Thymus (tissue), 11 donors: ENCODE measurements around the gene MTFR1L. TPM values are rescaled to one million over a fixed set of nuclear protein-coding genes. Genes with fewer than 3 reads are reported as not detected.

Experiments used
- DNase-seq, 9 donors: peaks; one replicate each; pipeline ENCODE4 v3.0.0-alpha.2; 2013; ENCODE audit warnings: low spot score in 9 of 9, low read depth in 6 of 9, missing footprints in 1 of 9
- H3K27ac ChIP-seq, 2 donors: one replicate each; pipeline ENCODE4 v1.5.1; 2013; ENCODE audit warnings: control low read depth in 1 of 2, low read depth in 1 of 2, low read length in 1 of 2, mild to moderate bottlenecking in 1 of 2, moderate library complexity in 1 of 2
- H3K27me3 ChIP-seq, 2 donors: one replicate each; pipeline ENCODE4 v1.5.1; 2013; ENCODE audit warnings: low read length in 1 of 2; ENCODE audit not compliant: control insufficient read depth in 2 of 2, insufficient read depth in 1 of 2
- H3K36me3 ChIP-seq, 2 donors: one replicate each; pipeline ENCODE4 v1.5.1; 2013; ENCODE audit warnings: low read length in 1 of 2, mild to moderate bottlenecking in 1 of 2, moderate library complexity in 1 of 2; ENCODE audit not compliant: control insufficient read depth in 2 of 2, insufficient read depth in 2 of 2
- H3K4me1 ChIP-seq, 2 donors: one replicate each; pipeline ENCODE4 v1.5.1; 2013; ENCODE audit warnings: low read length in 2 of 2; ENCODE audit not compliant: control insufficient read depth in 2 of 2, insufficient read depth in 2 of 2
- H3K4me3 ChIP-seq, 2 donors: one replicate each; pipeline ENCODE4 v1.5.1; 2013; ENCODE audit warnings: low read length in 2 of 2, control low read depth in 1 of 2, mild to moderate bottlenecking in 1 of 2
- H3K9me3 ChIP-seq, 2 donors: one replicate each; pipeline ENCODE4 v1.5.1; 2013; ENCODE audit warnings: low read length in 1 of 2, mild to moderate bottlenecking in 1 of 2; ENCODE audit not compliant: control insufficient read depth in 2 of 2, insufficient read depth in 1 of 2
- WGBS: extraction: QIAGEN DNeasy Blood & Tissue Kit; methylation state at CpG from one replicate; pipeline ENCODE4 v1.1.7; 2013; 5-methylcytosine and 5-hydroxymethylcytosine counted together
- polyA plus RNA-seq: library from polyadenylated mRNA; stranded (reverse); fragments of 200-250 nt; gene quantifications from one replicate; pipeline ENCODE4 v1.2.3, GENCODE V29; 2013
- total RNA-seq: library from RNA; stranded (reverse); fragments of 120-200 nt; gene quantifications from one replicate; pipeline ENCODE4 v1.2.4, GENCODE V29; 2013
- donor health status: healthy.

The MTFR1L gene
- total and polyA plus RNA-seq, 2 donors, result 21.5 to 53.9 TPM

DNA sequence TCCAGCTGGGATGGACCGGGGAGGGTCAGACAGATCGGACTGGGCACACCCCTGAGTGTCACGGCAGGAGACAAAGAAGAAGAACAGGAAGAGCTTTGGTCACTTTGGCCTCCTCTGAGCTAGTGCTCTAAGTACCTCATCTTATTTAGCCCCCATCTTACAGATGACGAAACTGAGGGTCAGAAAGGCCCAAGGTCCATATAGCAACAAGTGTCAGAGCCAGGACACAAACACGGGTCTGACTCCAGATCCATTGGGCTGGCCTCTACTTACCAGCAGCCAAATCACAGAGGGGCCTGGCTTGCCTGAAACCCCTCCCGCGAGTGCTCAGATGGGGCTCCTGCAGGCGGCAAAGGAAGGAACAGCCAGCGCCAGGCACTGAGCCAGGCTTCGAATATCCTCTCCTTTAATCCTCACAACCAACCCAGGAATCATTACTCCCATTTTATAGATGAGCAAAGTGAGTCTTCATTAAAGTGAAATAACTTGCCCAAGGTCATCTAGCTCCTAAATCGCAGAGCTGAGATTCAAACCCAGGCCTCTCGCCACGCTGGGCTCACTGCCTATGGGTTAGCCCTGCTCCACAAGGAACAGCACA lies 45.4 kb upstream of the MTFR1L start:
- peaks cover 42 to 82% of the 10 kb centered on the region in 2 donors for H3K27me3 ChIP-seq
- peak in 1 of 9 donors; percentile 24 for DNase-seq
- H3K4me1 ChIP-seq, result peaks cover 28 to 77% of the 10 kb centered on the region in 2 donors
- H3K4me3 ChIP-seq, result peak overlapping the region in 1 of 2 donors; percentile 4
- no peaks in the 10 kb centered on the region for H3K9me3 ChIP-seq
- peaks cover 0 to 4% of the 10 kb centered on the region in 2 donors for H3K36me3 ChIP-seq
- WGBS, result 65% methylated on average over 13 of the region's 13 CpGs
- peak overlapping the region; percentile 60 to 67 for H3K27ac ChIP-seq

DNA sequence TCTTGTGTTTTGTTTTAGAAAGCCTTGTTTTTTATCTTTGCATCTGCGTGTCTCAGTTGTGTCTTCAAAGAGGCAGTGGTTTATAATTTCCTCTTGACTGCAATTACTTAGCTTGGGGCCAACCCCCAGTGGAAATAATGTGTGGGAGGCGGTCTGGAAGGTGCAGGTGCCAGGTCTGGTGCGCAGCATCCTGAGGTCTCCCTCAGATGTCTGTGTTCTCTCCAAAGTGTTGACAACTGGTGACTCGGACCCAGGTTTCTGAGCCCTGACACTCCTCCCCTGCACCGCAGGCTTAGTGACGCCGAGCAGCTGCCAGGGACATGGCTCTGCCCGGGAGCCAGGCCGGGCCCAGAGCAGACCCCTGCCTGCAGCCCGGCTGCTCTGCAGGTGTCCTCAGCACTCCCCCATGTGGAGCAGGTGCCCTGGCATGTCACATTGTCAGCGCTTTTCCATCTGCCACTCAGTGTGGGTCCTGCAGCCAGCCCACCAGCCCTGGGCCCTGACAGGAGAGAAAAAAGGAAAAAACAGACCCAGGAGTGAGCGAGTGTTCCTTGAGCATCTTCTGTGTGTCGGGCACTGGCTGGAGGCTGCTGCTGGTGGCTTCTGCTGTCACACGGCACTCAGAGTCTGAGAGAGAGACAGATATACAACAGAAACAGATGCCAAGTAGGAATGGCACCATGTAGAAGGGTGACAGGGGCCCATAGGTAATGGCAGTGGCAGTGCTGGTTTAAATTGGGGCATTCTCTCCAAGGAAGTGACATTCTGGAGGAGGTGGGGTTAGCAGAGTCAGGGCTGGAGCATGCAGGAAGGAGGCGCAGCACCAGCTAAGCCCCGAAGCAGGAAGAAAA lies 44.6 kb upstream of the MTFR1L start:
- H3K36me3 ChIP-seq, result peaks cover 0 to 4% of the 10 kb centered on the region in 2 donors
- WGBS, result 8% methylated on average over 16 of the region's 16 CpGs
- H3K4me3 ChIP-seq, result peak overlapping the region; percentile 4 to 26
- peaks cover 28 to 69% of the 10 kb centered on the region in 2 donors for H3K4me1 ChIP-seq
- peak; percentile 66 to 96 (median 88) for DNase-seq
- peak overlapping the region; percentile 86 to 97 for H3K27ac ChIP-seq
- H3K27me3 ChIP-seq, result peaks cover 38 to 79% of the 10 kb centered on the region in 2 donors
- H3K9me3 ChIP-seq, result no peaks in the 10 kb centered on the region

DNA sequence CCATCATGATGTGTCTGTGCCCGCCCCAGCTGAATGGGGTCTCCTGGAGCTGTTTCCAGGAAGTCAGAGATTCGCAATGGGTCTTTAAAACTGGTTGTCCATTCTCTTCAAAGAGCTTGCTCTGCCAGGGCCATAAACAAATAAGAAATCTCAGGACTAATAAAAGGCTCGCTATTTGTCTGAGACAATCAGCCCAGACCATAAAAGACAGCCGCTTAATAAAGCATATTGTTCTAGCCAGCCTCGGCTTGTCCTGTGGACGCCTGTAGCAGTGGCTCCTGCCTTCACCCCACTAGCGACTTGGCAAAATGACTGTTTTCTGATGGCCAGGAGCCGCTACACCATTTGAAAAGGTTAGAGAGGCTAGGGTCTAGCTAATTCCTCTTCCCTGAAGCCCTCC lies 40.4 kb upstream of the MTFR1L start:
- DNase-seq, result no peak
- Histone ChIP-seq H3K27ac (no peak overlapping the region), H3K27me3 (peaks cover 13 to 63% of the 10 kb centered on the region in 2 donors), H3K9me3 (peaks cover 0 to 4% of the 10 kb centered on the region in 2 donors), H3K4me3 (no peak overlapping the region), H3K36me3 (no peaks in the 10 kb centered on the region), H3K4me1 (peaks cover 13 to 33% of the 10 kb centered on the region in 2 donors)
- WGBS, result 92% methylated on average over 8 of the region's 8 CpGs

DNA sequence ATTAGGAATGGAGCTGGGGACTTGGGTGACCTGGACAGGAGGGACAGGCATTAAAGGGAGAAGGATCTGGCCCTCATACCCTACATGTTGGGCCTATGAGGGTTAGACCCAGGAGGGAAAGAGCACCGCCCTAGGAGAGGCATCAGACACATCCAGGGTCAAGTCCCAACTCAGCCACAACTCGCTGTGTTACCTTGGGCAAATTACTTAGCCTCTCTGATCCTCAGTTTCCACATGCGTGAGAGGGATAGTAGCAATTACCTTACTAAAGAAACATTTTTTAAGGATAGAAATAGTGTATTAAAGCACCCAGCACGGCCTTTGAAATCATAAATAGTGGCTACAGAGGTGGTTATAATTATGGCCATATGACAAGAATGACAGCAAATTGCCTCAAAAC lies 39.9 kb upstream of the MTFR1L start:
- no peak for DNase-seq
- no peak overlapping the region for H3K4me3 ChIP-seq
- peaks cover 0 to 4% of the 10 kb centered on the region in 2 donors for H3K9me3 ChIP-seq
- peaks cover 13 to 63% of the 10 kb centered on the region in 2 donors for H3K27me3 ChIP-seq
- H3K4me1 ChIP-seq, result peaks cover 10 to 28% of the 10 kb centered on the region in 2 donors
- WGBS, result 96% methylated on average over 4 of the region's 4 CpGs
- H3K36me3 ChIP-seq, result no peaks in the 10 kb centered on the region
- no peak overlapping the region for H3K27ac ChIP-seq

DNA sequence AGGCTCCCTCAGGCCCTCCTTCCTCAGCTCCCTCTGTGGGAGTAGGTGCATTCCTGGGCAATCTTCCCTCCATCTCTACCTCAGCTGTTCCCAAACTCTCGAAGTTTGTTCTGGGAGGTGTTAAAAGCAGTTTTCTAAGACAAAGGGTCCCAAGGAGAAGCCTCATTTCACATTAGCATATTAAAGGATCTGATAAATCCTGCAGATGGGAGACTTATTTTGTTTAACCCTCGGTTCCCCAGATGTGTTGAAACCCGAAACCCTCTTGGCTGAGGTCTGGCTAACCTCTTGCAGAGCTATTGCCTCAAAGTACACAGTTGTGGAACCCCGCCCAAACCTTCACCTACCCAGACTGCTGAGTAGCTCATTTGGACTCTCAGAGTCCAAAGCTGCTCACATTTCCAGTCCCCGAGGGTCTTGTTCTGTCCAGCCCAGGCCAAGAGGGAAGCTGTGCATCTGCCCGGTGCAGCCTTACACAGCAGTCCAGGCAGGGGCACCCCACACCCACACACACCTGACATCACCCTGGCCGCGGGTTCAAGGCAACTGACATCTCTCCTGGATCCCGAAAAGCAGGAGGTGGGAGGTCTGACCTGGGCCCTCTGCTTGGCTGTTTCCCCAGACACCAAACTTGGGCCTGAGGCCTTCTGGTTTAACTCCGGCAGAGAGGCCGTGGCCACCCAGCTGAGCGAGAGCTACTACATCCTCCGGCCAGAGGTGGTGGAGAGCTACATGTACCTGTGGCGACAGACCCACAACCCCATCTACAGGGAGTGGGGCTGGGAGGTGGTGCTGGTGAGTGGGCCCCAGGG lies 39.2 kb upstream of the MTFR1L start:
- Histone ChIP-seq H3K4me3 (no peak overlapping the region), H3K4me1 (peaks cover 6 to 21% of the 10 kb centered on the region in 2 donors), H3K27ac (no peak overlapping the region), H3K9me3 (peaks cover 0 to 4% of the 10 kb centered on the region in 2 donors), H3K36me3 (no peaks in the 10 kb centered on the region), H3K27me3 (peaks cover 13 to 65% of the 10 kb centered on the region in 2 donors)
- 95% methylated on average over 14 of the region's 14 CpGs for WGBS
- no peak for DNase-seq

DNA sequence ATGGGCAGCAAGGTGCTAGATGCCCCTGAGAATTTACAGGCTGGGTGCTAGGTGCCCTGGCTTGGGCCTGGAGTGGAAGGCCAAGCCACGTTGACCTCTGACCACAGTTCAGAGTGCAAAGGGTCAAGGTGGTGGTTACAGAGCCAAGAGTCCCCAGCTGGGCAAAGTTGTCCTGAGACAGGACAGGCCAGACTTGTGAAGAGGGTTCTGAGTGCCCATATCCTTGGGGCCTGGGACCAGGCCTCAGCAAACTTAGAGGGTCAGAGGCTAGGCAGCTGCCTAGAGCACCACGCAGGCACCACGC lies 38.7 kb upstream of the MTFR1L start:
- Histone ChIP-seq H3K4me1 (peaks cover under 1 to 16% of the 10 kb centered on the region in 2 donors), H3K9me3 (peaks cover 0 to 4% of the 10 kb centered on the region in 2 donors), H3K27me3 (peaks cover 13 to 65% of the 10 kb centered on the region in 2 donors), H3K4me3 (no peak overlapping the region), H3K27ac (no peak overlapping the region), H3K36me3 (no peaks in the 10 kb centered on the region)
- no peak for DNase-seq
- 94% methylated on average over 3 of the region's 3 CpGs for WGBS

DNA sequence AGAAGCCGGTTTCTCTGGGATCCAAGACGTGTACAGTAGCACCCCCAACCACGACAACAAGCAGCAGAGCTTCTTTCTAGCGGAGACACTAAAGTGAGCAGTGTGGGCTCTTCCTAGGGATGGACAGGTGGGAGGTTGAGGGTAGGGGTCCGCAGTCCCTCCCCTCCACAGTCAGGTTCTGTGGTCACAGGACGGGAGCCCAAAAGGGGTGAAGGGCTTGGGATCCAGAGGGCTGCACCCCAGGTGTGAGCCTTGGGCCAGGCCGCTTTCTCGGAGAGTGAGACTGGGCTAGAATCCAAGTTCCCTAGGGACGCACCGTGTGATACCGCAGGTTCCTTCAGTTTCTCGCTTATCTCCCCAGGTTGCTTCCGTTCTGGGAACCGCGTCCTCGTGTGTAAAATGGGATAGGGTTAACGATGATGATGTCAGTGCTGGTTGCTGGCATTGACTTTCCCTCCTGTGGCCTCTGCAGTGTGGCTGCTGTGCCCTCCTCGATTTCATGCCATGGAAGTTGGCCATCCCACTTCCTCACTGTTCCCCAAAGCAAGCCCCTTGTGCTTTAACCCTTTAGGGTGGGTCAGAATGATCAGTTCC lies 37.0 kb upstream of the MTFR1L start:
- Histone ChIP-seq H3K9me3 (peaks cover 0 to 4% of the 10 kb centered on the region in 2 donors), H3K4me1 (peaks cover 0 to 3% of the 10 kb centered on the region in 2 donors), H3K36me3 (no peaks in the 10 kb centered on the region), H3K27ac (no peak overlapping the region), H3K27me3 (peaks cover 5 to 51% of the 10 kb centered on the region in 2 donors), H3K4me3 (no peak overlapping the region)
- no peak for DNase-seq
- 64% methylated on average over 18 of the region's 18 CpGs for WGBS

DNA sequence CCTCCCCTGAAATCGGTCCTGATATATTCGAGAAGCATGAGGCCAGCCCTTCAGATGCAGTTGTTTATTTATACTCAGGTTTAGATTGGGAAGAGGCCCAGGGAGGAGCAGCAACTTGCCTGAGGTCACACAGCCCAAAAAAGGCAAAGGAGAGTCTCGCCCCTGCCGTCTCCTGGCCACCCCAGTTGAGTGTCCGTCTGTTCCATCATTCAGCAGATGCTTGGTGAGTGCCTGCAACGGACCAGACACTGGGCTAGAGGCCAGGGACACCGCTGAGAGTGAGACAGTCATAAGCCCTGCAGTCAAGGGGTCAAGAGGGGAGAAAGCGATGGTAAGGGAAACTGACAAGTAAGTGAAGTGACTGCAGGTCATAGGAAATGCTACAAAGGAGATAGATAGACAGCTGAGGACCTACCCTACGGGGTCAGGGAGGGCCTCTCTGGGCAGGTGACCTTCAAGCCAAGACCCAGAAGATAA lies 35.1 kb upstream of the MTFR1L start:
- H3K27ac ChIP-seq, result no peak overlapping the region

More for the DNA sequence above, 35.1 kb upstream of the MTFR1L start:
- Histone ChIP-seq H3K4me1 (no peaks in the 10 kb centered on the region), H3K27me3 (peaks cover 3 to 37% of the 10 kb centered on the region in 2 donors), H3K4me3 (no peak overlapping the region), H3K9me3 (peaks cover 0 to 4% of the 10 kb centered on the region in 2 donors), H3K36me3 (no peaks in the 10 kb centered on the region)
- 93% methylated on average over 9 of the region's 9 CpGs for WGBS
- no peak for DNase-seq
